Tongue (tissue), 2 donors: Measurements from ENCODE around the gene ACP5. TPM values are rescaled to one million over a fixed set of nuclear protein-coding genes. Genes with fewer than 3 reads are reported as not detected.
A peak's percentile ranks its signal among the peaks of the same experiment; 100 is the strongest.
"Not testable (repeated sequence)": the region's sequence is repeated elsewhere in the genome, so short reads cannot be mapped to it uniquely, and the experiment has no call there.

Source experiments
- DNase-seq: peaks from one replicate; pipeline ENCODE4 v3.0.0-alpha.2; 2015
- total RNA-seq: library from RNA; depleted of rRNA; stranded (reverse); fragments of >200 nt; gene quantifications from one replicate; pipeline ENCODE4 v1.2.3, GENCODE V29; 2014

Gene ACP5
- 2.5 TPM for total RNA-seq

DNA sequence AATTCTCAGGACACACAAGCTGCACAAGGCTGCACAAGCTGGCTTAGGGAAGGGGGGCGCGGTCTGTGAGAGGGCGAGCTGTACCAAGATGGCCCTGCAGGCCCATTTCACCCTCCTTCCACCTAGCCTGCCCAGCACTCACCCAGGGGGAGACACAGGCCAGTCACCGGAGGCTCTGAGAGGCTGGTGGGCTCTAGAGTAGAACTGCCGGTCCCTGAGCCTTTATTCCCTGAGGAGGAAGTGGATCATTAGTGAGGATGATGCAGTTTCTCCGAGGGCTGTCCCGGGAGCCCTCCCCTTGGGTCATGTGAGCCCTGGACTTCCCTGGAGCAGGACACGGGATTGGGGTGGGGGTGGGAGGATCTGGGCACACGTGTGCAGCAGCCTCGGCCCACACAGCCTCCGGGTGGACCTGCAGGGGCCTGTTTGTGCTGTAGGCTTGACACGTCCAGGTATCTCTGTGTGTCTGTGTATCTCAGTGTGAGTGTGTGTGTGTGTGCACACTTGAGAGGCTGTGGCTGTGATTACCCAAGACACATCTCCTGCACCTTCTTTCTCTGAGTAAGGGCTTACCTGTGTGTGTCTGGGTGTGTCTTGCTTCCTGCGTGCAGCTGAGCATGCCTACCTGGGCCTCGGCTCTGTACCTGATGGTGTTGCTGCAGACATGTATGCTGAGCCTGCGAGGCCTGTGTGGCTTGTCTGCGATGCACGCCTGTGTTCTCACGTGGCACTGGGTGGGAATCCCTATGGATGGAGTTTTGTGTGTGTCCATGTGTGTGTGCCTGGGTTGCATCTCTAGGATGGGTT, at the start of gene ACP5:
Gene ACP5, minus strand, starts transcription at position 195 of the 807 bp plus-strand sequence. CDS start 328 bp downstream, outside the sequence.
- DNase-seq = no peak

DNA sequence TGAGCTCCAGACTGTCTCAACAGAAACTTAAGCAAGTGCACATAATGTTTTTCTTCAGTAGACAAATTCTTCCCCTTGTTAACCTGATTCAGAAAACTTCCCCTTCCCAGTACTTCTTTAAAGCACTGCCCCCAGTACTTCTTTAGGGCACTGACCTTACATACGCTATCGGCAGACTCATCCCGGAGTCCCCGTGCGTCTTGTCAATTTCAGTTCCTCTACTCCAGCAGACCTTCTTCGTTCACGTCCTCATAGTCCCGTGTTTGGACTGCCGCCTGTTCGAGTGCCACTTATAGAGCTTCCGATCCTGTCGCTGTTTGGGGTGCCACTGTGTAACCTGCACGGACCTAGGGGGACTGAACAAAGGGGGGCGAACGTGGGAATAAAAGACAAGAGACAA, 48.8 kb upstream of the ACP5 start:
- DNase-seq = peak; percentile 5

DNA sequence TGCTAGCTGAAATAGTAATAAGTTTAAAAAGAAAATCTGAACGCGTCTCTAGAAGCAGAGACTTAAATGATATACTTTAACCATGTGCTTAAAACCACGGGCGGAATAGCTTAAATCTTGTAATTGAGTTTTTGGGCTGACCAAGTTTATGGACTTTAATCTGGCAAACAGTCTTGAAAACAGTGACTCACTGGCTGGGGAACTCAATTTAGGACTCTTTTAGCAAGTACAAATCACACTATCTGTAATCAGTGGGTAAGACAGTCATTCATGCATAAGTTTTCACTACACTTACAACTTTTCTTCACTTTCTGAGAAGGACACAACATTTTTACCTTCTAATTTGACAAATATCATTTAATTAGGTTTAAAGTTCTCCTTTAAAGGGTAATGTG, 46.6 kb upstream of the ACP5 start:
- DNase-seq = no peak

DNA sequence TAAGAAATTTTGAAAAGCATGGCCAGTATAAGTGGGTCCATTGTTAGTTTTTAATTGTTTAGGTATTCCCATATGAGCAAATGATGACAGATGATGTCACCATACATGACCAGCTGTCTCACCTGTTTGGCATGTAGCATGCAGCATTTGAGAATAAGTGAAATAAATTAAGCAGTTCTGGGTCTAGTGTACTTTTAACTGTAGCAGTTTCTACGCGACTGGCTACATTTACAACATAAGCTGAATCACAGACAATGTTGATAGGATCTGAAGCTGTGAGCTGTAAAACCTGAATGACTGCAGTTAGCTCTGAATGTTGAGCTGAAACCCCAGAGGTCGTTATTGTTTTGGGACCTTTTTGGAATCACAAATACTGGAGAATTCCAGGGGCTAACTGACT, 45.0 kb upstream of the ACP5 start:
- not testable (repeated sequence) for DNase-seq

DNA sequence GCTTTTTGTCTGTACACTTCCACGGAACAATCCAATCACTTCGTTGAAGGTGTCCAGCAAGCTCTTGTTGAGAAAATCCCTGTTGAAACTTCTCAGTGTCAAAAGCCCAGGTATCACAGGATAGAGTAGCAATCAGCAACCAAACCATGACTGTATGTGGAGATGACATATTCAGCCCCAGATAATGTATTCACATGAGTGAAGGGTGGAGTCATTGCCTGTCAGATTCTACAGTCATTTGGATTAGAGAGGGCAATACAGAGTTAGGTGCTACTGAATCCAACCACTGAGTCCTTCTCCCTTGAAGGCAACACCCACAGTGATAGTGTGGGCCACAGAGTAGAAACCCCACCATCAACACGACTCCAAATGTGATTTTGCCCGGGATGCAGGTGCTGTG, 43.1 kb upstream of the ACP5 start:
- no peak for DNase-seq

DNA sequence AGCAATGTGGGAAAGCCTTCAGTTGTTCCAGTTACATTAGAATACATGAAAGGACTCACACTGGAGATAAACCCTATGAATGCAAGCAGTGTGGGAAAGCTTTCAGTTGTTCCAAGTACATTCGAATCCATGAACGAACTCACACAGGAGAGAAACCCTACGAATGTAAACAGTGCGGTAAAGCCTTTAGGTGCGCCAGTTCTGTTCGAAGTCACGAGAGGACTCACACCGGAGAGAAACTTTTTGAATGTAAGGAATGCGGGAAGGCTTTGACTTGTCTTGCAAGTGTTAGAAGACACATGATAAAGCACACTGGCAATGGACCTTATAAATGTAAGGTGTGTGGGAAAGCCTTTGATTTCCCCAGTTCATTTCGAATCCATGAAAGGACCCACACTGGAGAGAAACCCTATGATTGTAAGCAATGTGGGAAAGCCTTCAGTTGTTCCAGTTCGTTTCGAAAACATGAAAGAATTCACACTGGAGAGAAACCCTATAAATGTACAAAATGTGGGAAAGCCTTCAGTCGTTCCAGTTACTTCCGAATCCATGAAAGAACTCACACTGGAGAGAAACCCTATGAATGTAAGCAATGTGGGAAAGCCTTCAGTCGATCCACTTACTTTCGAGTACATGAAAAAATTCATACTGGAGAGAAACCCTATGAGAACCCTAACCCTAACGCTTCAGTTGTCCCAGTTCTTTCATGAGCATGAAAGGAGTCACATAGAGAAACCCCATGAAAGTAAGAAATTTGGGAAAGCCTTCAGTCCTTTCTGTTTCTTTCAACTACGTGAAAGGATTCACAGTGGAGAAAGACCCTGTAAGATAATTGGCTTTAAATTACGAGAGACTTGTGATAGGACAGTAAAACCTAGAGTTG, 40.0 kb upstream of the ACP5 start:
- DNase-seq = no peak

DNA sequence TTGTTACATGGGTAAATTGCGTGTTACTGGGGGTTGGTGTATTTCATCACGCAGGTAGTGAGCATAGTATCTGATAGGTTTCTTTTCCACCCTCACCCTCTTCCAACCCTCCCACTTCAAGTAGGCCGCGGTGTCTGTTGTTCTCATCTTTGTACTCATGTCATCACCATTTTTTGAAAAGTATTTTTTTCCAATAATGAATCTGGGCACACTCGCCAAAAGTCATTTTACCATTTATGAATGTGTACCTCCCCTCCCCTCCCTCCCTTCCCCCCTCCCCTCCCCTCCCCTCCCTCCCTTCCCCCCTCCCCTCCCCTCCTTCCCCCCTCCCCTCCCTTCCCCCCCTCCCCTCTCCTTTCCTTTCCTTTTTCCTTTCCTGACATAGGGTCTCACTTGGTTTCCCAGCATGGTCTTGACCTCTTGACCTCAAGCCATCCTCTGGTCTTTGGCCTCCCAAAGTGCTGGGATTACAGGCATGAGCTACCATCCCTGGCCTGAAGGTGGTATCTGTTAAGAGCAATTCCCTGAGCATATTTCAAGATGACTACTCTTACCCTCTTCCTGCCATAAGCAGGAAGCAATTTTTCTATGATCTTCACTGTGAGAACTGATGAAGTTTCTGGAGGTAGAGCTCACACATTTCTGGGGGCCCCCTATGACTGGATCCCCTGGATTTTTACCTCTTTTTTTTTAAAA, 35.5 kb upstream of the ACP5 start:
- no peak for DNase-seq

DNA sequence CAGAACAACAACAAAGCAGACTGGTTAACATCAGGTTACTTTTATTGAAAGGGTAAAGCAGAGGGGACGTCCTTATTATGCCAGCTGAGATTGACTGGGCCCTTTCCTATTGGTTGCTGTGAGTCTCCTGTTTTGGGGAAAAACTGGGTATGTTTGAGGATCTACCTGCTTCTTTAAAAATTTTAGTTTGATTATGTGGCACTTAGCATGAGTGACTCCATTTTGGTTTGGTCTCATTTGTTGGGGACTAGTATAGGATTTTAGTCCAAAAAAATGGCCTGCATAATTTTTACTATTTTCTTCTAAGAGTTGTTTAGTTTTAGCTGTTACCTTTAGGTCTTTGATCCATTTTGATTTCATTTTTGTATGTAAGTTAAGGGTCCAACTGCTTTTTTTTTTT, 34.3 kb upstream of the ACP5 start:
- no peak for DNase-seq

DNA sequence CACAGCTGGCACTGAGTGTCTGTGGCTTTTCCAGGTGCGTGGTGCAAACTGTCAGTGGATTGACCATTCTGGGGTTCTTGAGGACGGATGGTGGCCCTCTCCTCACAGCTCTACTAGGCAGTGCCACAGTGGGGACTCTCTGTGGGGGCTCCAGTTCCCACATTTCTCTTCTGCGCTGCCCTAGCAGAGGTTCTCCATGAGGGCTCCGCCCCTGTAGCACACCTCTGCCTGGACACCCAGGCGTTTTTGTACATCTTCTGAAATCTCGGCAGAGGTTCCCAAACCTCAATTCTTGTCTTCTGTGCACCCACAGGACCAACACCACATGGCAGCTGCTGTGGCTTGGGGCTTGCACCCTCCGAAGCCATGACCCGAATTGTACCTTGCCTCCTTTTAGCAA, 29.0 kb upstream of the ACP5 start:
- no peak for DNase-seq

DNA sequence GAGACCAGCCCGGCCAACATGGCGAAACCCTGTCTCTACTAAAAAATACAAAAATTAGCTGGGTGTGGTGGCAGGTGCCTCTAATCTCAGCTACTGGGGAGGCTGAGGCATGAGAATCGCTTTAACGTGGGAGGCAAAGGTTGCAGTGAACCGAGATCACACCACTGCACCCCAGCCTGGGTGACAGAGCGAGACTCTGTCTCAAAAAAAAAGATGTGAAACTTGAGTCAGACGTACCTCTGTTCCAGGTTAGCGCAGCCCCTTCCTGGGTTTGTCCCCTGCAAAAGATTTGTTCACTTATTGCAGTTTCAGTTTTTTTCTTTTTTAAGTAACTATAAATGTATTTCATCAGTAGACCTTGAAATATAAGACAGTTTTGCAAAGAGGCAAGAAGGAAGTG, 22.3 kb upstream of the ACP5 start:
- not testable (repeated sequence) for DNase-seq

DNA sequence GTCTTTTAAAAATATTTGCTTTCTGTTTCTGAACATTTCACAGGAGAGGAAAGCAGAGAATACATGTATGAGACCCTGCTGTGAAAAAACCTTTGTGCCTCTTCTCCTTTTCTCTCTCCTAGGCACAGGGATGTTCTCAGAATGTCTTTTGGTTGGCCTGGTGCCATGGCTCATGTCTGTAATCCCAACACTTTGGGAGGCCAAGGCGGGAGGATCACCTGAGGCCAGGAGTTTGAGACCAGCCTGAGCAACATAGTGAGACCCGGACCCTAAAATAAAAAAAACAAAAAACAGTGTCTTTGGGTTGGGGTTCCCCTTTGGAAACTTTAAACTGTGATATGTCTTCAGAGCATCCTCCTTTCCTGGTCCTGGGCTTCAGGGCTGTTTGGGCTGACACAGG, 21.3 kb upstream of the ACP5 start:
- no peak for DNase-seq

DNA sequence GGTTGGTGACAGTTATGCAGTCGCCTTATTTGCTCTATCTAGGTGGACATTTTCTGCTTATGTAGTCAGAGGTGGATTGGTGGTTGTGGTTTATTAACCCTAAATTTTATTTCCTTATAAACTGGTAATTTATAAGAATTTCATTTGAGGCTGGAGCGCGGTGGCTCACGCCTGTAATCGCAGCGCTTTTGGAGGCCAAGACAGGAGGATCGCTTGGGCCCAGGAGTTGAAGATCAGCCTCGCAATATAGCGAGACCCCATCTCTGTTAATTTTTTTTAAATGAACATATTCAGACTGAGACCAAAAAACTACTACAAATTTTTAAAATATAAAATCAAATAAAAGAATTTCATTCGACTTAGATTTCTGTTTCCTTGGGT, 20.6 kb upstream of the ACP5 start:
- no peak for DNase-seq

DNA sequence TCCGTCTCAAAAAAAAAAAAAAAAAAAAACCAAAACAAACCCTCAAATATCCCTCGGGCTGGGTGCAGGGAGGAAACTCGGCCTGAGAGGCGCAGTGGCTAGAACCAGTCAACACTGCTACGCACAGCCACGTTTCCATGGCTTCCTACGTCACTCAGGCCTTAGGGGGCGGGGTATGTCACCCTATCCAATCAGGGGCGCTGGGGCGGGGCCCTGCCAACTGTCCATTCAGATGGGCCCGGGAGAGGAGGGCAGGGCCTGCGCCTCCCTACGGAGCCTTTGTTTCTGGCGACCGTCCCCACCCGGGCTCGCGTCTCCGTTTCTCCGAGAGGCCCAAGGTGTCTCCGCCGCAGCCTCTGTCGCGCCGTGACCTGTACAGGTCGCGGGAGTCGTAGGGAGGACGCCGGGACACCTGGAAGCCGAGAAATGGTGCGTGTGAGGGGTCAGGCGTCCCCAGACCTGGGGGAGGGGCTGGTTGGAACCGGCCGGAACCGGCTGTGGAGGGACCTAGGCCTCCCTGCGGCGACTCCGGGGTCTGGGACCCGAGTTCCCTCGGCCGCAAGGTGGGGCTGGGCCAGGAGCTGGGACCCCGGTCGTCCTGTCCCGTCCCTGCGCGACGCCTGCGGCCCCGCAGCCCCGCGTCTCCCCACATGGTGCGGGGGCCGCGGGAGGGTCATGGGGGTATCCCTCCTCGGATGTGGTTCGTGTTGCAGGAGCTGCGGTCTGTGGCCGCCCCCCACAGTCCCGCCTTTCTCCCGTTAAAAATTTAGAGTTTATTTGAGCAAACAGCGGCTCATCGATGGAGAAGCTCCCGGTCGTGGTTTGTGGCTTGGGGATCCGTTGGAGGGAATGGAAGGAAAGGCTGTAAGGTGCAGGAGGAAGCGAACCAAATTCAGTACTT, 20.0 kb upstream of the ACP5 start, which contains the start of gene ZNF627:
Gene ZNF627, plus strand, starts transcription at position 282 of the 901 bp plus-strand sequence. Its CDS starts 145 bp downstream, at position 427.
- DNase-seq = peak; percentile 99

DNA sequence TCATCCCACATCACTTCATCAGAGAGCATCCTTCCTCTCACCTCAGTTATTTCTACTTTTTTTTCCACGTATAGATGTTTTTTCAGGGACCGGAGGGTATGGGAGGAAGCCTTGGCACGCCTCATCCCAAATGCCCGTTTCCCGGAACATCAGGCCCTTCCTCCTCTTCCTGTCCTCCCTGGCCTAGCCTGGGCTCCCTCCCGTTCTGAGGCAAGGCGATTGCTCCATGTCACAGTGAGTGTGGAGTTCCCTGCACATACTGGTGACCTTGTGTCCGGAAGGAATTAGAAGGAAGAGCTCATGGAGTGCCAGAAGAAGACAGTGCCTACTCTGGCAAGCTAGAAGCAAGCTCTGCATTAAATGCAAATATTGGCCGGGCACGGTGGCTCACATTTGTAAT, 18.7 kb upstream of the ACP5 start:
- DNase-seq = no peak

DNA sequence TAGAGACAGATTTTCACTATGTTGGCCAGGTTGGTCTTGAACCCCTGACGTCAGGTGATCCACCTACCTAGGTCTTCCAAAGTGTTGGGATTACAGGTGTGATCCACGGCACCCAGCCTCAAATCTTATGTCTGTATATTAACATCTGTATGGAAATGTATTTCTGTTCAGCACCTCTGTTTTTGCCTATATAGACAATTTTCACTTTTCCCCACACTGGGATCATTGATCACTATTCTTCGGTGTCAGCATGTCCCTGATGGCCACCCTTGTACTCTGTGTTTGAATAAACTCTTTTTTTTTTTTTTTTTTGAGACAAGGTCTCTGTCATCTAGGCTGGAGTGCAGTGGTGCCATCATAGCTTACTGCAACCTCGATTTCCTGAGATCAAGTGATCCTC, 16.6 kb upstream of the ACP5 start:
- DNase-seq = no peak

DNA sequence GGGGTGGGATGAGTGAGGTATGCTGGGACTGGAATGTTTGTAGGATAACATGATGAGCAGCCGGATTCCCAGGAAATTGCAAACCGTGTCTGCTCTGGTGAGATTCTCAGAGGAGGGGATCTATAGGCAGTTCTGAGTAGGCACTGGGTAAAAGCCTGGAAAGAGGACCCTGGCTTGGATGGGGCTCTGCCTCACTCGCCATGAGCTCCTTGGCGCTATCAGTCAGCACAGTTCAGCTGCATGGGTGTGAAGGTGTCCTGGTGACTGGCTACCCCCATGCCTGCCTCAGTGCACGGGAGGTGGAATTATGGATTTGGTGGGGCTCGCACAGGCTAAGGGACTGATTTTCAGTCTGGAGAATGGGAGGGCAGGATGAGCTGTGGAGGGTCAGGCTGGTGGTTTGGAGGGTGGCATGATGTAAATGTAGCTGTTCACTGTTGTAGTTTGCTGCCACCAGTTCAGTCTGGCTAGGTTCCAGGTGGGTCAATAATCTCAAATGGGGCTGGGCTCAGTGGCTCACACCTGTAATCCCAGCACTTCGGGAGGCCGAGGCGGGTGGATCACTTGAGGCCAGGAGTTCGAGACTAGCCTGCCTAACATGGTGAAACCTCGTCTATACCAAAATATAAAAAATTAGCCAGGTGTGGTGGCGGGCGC, 10.7 kb upstream of the ACP5 start:
- DNase-seq = no peak

DNA sequence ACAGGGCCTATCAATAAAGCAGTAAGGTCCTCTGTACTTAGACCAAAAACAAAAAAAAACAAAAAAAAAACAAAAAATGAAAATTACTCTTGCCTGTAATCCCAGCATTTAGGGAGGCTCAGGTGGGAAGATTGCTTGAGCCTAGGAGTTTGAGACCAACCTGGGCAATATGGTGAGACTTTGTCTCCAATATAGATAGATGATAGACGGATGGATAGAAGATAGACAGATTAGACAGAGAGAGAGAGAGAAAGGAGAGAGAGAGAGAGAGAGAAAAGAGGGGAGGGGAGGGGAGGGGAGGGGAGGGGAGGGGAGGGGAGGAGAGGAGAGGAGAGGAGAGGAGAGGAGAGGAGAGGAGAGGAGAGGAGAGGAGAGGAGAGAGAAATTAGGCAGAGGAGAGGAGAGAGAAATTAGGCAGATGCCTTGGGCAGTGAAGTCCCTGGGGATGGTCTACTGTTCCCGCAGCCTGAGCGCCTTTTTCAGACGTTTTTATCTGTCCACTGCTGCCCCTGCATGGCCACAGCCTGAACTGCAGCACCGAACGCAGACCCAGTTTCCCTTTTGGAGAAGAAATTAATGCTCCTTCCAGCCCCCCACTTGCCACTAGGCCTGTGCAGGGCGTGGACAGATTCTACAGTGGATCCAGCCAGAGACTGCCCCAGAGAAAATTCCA, 10.0 kb upstream of the ACP5 start:
- DNase-seq = peak; percentile 84

DNA sequence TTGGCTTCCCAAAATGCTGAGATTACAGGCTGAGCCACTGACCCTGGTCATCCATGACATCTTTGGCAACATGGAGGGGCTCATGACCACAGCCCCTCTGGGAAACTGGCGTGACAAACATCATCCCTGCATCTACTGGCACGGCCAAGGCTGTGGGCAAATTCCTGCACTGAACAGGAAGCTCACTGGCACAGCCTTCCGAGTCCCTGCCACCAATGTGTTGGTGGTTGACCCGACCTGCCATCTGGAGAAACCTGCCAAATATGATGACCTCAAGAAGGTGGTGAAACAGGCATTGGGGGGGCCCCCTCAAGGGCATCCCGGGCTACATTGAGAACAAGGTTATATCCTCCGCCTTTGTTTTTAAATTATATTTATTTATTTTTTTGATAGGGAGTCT, 8.9 kb upstream of the ACP5 start:
- no peak for DNase-seq

DNA sequence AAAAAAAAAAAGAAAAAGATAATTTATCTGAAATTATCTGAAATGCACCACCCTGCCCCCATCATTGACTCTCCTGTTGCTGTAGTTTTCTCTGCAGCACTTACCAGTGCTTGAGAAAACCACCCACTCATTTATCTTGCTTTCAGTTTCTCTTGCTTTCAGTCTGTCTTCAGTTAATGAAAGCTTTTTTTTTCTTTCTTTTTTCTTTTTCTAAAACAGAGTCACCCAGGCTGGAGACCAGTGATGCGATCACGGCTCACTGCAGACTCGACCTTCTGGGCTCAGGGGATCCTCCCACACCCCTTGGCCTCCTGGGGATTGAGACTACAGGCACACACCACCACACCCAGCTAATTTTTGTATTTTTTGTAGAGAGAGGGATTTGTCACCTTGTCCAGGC, 4.3 kb upstream of the ACP5 start:
- no peak for DNase-seq

DNA sequence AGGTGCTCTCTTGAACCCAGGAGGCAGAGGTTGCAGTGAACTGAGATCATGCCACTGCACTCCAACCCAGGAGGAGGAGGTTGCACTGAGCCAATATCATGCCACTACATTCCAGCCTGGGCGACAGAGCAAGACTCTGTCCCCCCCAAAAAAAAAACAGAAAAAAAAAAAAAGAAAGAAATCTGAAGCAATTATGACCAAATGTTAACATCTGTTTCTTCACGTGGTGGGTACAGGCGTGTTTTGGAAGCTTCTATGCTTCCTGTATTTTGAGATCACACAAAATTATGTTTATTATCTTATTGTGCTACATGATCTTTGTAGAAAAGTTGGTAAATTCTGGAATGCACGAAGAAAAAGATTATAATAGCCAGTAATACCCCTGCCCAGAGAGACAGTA, 2.7 kb upstream of the ACP5 start:
- DNase-seq = no peak
